H1 (cell line): ENCODE measurements around the gene GRHL3. TPM values are rescaled to one million over a fixed set of nuclear protein-coding genes. Genes with fewer than 3 reads are reported as not detected.

Source experiments
- CTCF ChIA-PET: fragments of 300-600 bp; sonication (Branson Sonifier 250); formaldehyde crosslinking; loops from one replicate; lab custom pipeline; 2021; ENCODE audit not compliant: partially characterized antibody; lab: Charles Lee
- POLR2A ChIA-PET: fragments of 300-600 bp; sonication (Branson Sonifier 250); formaldehyde crosslinking; loops from one replicate; lab custom pipeline; 2021; ENCODE audit warnings: inconsistent platforms; ENCODE audit not compliant: partially characterized antibody; lab: Charles Lee
- DNase-seq, 2 experiments: peaks; one replicate each; pipeline versions ENCODE4 v3.0.0 to v3.0.0-alpha.2; 2010 to 2022; ENCODE audit warnings: low spot score in 2 of 2, low read depth in 1 of 2, mixed read lengths in 1 of 2
- FAIRE-seq: peaks from 2 replicates; lab custom pipeline; 2011; peaks lifted over from hg19 to GRCh38; lab: Jason Lieb, UNC
- H2AFZ ChIP-seq: 2 replicates; pipeline ENCODE4 v1.8.1; 2012; ENCODE audit warnings: low read length, inconsistent platforms
- H2AK5ac ChIP-seq: 2 replicates; pipeline ENCODE4 v1.6.1; 2013; ENCODE audit warnings: low read depth, low read length
- H2BK120ac ChIP-seq: replicated peaks from 2 replicates; pipeline ENCODE3; 2013; ENCODE audit warnings: low read depth, low read length, inconsistent platforms
- H2BK12ac ChIP-seq: 2 replicates; pipeline ENCODE4 v1.6.1; 2013; ENCODE audit warnings: low read depth, low read length
- H2BK15ac ChIP-seq: 2 replicates; pipeline ENCODE4 v1.6.1; 2013; ENCODE audit warnings: low read length
- H2BK20ac ChIP-seq: 2 replicates; pipeline ENCODE4 v1.6.1; 2013; ENCODE audit warnings: low read length
- H2BK5ac ChIP-seq: 2 replicates; pipeline ENCODE4 v1.6.1; 2013; ENCODE audit warnings: low read depth, low read length
- H3K14ac ChIP-seq: 2 replicates; pipeline ENCODE4 v1.6.1; 2013; ENCODE audit warnings: inconsistent platforms; ENCODE audit not compliant: insufficient read length
- H3K18ac ChIP-seq: 2 replicates; pipeline ENCODE4 v1.6.1; 2013; ENCODE audit warnings: low read length; ENCODE audit errors: extremely low read depth
- H3K23ac ChIP-seq: 2 replicates; pipeline ENCODE4 v1.6.1; 2013; ENCODE audit warnings: inconsistent platforms; ENCODE audit not compliant: insufficient read length
- H3K23me2 ChIP-seq: 2 replicates; pipeline ENCODE4 v1.6.1; 2013; ENCODE audit warnings: low read depth, low read length
- H3K27ac ChIP-seq: 2 replicates; pipeline ENCODE4 v1.6.1; 2011; ENCODE audit warnings: low read depth, low read length, inconsistent platforms
- H3K27me3 ChIP-seq, 4 experiments: replicated peaks in 1 of 4; 1 replicate in 1 of 4; 2 replicates in 3 of 4; pipeline versions ENCODE4 v1.6.1 to v1.8.1; 2011 to 2013; ENCODE audit warnings: low read length in 3 of 4, mild to moderate bottlenecking in 3 of 4, inconsistent platforms in 2 of 4, mixed read lengths in 2 of 4, moderate library complexity in 1 of 4; ENCODE audit not compliant: control insufficient read depth in 3 of 4, insufficient read depth in 3 of 4; ENCODE audit errors: extremely low read depth in 1 of 4
- H3K36me3 ChIP-seq, 4 experiments: 2 replicates each; pipeline versions ENCODE4 v1.6.1 to v1.8.1; 2011 to 2013; ENCODE audit warnings: mild to moderate bottlenecking in 4 of 4, low read length in 3 of 4, moderate library complexity in 2 of 4, control low read depth in 1 of 4, inconsistent platforms in 1 of 4; ENCODE audit not compliant: insufficient read depth in 4 of 4, control insufficient read depth in 2 of 4
- H3K4ac ChIP-seq: replicated peaks from 2 replicates; pipeline ENCODE3; 2013; ENCODE audit warnings: low read length, low read depth, mixed read lengths, inconsistent platforms; ENCODE audit not compliant: insufficient read length
- H3K4me1 ChIP-seq, 4 experiments: replicated peaks in 1 of 4; 1 replicate in 1 of 4; 2 replicates in 3 of 4; pipeline versions ENCODE4 v1.6.1 to v1.8.1; 2011 to 2013; ENCODE audit warnings: low read length in 3 of 4, inconsistent platforms in 2 of 4, mixed read lengths in 1 of 4; ENCODE audit not compliant: insufficient read depth in 4 of 4, control insufficient read depth in 3 of 4
- H3K4me2 ChIP-seq, 2 experiments: 2 replicates each; pipeline versions ENCODE4 v1.6.1 to v1.8.1; 2011 to 2013; ENCODE audit warnings: low read depth in 2 of 2, low read length in 2 of 2, control low read depth in 1 of 2, inconsistent platforms in 1 of 2, mild to moderate bottlenecking in 1 of 2; ENCODE audit not compliant: insufficient read depth in 1 of 2
- H3K4me3 ChIP-seq, 4 experiments: fragments of 200-600, 300-600 bp in 1 of 4; sonication (generic), shearing (Covaris generic), sonication (Bioruptor Twin) in 1 of 4; 2 replicates each; pipeline versions ENCODE4 v1.5.1 to v1.8.1; 2011 to 2016; ENCODE audit warnings: low read length in 4 of 4, low read depth in 3 of 4, control low read depth in 2 of 4, inconsistent platforms in 2 of 4, mild to moderate bottlenecking in 2 of 4, mixed read lengths in 1 of 4, moderate library complexity in 1 of 4; ENCODE audit not compliant: insufficient read depth in 2 of 4; ENCODE audit errors: extremely low read depth in 1 of 4
- H3K56ac ChIP-seq: replicated peaks from 2 replicates; pipeline ENCODE3; 2013; ENCODE audit warnings: low read depth, mild to moderate bottlenecking, mixed read lengths, low read length, inconsistent platforms; ENCODE audit not compliant: insufficient read length
- H3K79me1 ChIP-seq: 2 replicates; pipeline ENCODE4 v1.6.1; 2013; ENCODE audit warnings: low read depth, low read length, control low read depth
- H3K79me2 ChIP-seq, 2 experiments: 2 replicates each; pipeline versions ENCODE4 v1.6.1 to v1.8.1; 2012 to 2013; ENCODE audit warnings: low read length in 2 of 2, mild to moderate bottlenecking in 2 of 2, inconsistent platforms in 1 of 2; ENCODE audit not compliant: insufficient read depth in 2 of 2, control insufficient read depth in 1 of 2
- H3K9ac ChIP-seq, 4 experiments: replicated peaks in 1 of 4; 1 replicate in 1 of 4; 2 replicates in 3 of 4; pipeline versions ENCODE4 v1.6.1 to v1.8.1; 2011 to 2013; ENCODE audit warnings: low read depth in 3 of 4, low read length in 3 of 4, control low read depth in 2 of 4, mild to moderate bottlenecking in 2 of 4, moderate library complexity in 2 of 4, inconsistent platforms in 1 of 4; ENCODE audit errors: extremely low read depth in 1 of 4
- H3K9me3 ChIP-seq, 2 experiments: 2 replicates each; pipeline versions ENCODE4 v1.6.1 to v1.8.1; 2012 to 2013; ENCODE audit warnings: mild to moderate bottlenecking in 2 of 2, moderate library complexity in 2 of 2, control low read depth in 1 of 2, inconsistent platforms in 1 of 2, low read depth in 1 of 2, low read length in 1 of 2, mixed read lengths in 1 of 2; ENCODE audit not compliant: insufficient read depth in 2 of 2
- H4K20me1 ChIP-seq, 2 experiments: replicated peaks in 1 of 2; 2 replicates each; pipeline versions ENCODE3 to v1.8.1; 2011 to 2013; ENCODE audit warnings: inconsistent platforms in 2 of 2, low read length in 2 of 2, mild to moderate bottlenecking in 1 of 2; ENCODE audit not compliant: insufficient read depth in 2 of 2, control insufficient read depth in 1 of 2
- H4K5ac ChIP-seq: 2 replicates; pipeline ENCODE4 v1.6.1; 2013; ENCODE audit warnings: low read length, low read depth, mixed read lengths, inconsistent platforms; ENCODE audit not compliant: insufficient read length
- H4K8ac ChIP-seq: 2 replicates; pipeline ENCODE4 v1.8.0; 2013; ENCODE audit warnings: mild to moderate bottlenecking, moderate library complexity, low read length, inconsistent platforms; ENCODE audit not compliant: insufficient read depth; ENCODE audit errors: extremely low read depth
- H4K91ac ChIP-seq: replicated peaks from 2 replicates; pipeline ENCODE3; 2013; ENCODE audit warnings: low read length, mixed read lengths, inconsistent platforms; ENCODE audit not compliant: insufficient read length
- ASH2L ChIP-seq: fragments of 200-600, 300-600 bp; sonication (generic); IDR thresholded peaks from one replicate; pipeline ENCODE4 v1.7.1; 2017; ENCODE audit warnings: low read length
- BCL11A ChIP-seq, 2 experiments: IDR thresholded peaks; one replicate each; pipeline ENCODE4 v1.6.1; 2011; ENCODE audit warnings: low read depth in 2 of 2, low read length in 2 of 2, mild to moderate bottlenecking in 2 of 2
- CEBPB ChIP-seq: IDR thresholded peaks from 2 replicates; pipeline ENCODE4 v1.6.1; 2012; ENCODE audit warnings: low read depth, low read length
- JUN ChIP-seq: IDR thresholded peaks from 2 replicates; pipeline ENCODE4 v1.6.1; 2011; ENCODE audit warnings: low read depth, mild to moderate bottlenecking, improper control_type of control experiment, low read length
- RBBP5 ChIP-seq: IDR thresholded peaks from 2 replicates; pipeline ENCODE4 v1.7.1; 2012; ENCODE audit warnings: low read depth, mild to moderate bottlenecking, inconsistent platforms, low read length, moderate library complexity, borderline replicate concordance
- SP2 ChIP-seq: IDR thresholded peaks from 2 replicates; pipeline ENCODE4 v1.6.1; 2012; ENCODE audit warnings: mild to moderate bottlenecking, low read length, inconsistent platforms
- SRF ChIP-seq: IDR thresholded peaks from 2 replicates; pipeline ENCODE4 v1.6.1; 2011; ENCODE audit warnings: mild to moderate bottlenecking, low read depth, low read length, moderate library complexity
- SUZ12 ChIP-seq: fragments of 200-600 bp; sonication (generic); IDR thresholded peaks from 2 replicates; pipeline ENCODE4 v1.6.1; 2012; ENCODE audit warnings: mild to moderate bottlenecking, inconsistent platforms, low read length, moderate library complexity, mixed read lengths
- ZNF274 ChIP-seq: IDR thresholded peaks from 2 replicates; pipeline ENCODE4 v1.7.0; 2012; ENCODE audit warnings: low read length, borderline replicate concordance; ENCODE audit errors: extremely low read depth
- WGBS, 2 experiments: shearing (Covaris generic) in 1 of 2; methylation state at CpG; one replicate each; pipeline versions ENCODE4 v1.1.6 to v1.1.7; 2013 to 2015; ENCODE audit warnings: low lambda C conversion rate in 2 of 2, mixed read lengths in 2 of 2, inconsistent platforms in 1 of 2, low coverage in 1 of 2, missing lambda C conversion rate in 1 of 2; ENCODE audit not compliant: insufficient replicate concordance in 2 of 2, insufficient coverage in 1 of 2, insufficient read length in 1 of 2; ENCODE audit errors: extremely low coverage in 1 of 2, missing lambda C conversion rate in 1 of 2; 5-methylcytosine and 5-hydroxymethylcytosine counted together
- polyA plus RNA-seq, 7 experiments: library from polyadenylated mRNA; depleted of rRNA in 3 of 7; stranded (reverse) in 5 of 7; unstranded in 2 of 7; fragments of >200 nt in 5 of 7; fragments of 200-250 nt in 2 of 7; gene quantifications; 1 replicate in 5 of 7; 2 replicates in 1 of 7; 4 replicates in 1 of 7; pipeline versions ENCODE4 v1.2.1 to v1.2.3, GENCODE V29; 2011 to 2013; ENCODE audit warnings: missing spikeins in 2 of 7, mixed read lengths in 2 of 7
- total RNA-seq: library from RNA; stranded (reverse); fragmentation: NEBNext Ultra II Directional; extraction: Animal tissue kit (Norgen Biotek cat#: 25700); gene quantifications from 2 replicates; pipeline ENCODE4 v1.2.1, GENCODE V29; 2021

GRHL3 gene
- total and polyA plus RNA-seq, 2 of the 8 experiments (the other 6 are each of a cell fraction or from before 2014, with no cell fraction given) = 0.80 to 1.8 TPM

DNA sequence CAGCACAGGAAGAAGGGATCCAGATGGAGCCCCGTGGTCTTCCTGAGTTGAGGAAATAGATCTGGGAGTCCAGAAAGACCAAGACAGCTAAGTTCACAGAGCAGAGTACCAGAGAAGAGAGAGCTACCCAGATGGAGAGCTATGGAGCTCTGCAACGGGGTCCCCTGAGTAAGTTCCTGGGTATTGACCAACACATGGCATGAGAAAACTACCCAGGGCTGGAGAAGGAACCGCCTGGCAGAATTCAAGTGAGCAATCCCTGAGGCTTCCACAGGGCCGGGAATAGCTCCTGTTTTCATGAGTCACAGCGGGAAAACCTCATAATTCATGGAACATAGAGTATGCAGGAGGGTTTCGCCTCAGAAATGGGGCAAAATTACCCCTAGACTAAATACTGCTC lies 74.7 kb downstream of the GRHL3 start:
- no peaks in the 10 kb centered on the region for H3K23me2 ChIP-seq
- DNase-seq (peak in 1 of 2 experiments; percentile 41), FAIRE-seq (no peak)
- WGBS, 2 experiments = 85% methylated on average over 6 of the region's 6 CpGs; no CpG with 5 or more reads in 1 of the 2 experiments
- H4K20me1 ChIP-seq = no peaks in the 10 kb centered on the region
- no peak overlapping the region for H2BK20ac ChIP-seq
- H4K8ac ChIP-seq = no peak overlapping the region
- H2BK120ac ChIP-seq = no peak overlapping the region
- H3K9me3 ChIP-seq = no peaks in the 10 kb centered on the region
- H2AK5ac ChIP-seq = no peak overlapping the region
- no peak overlapping the region for H2BK5ac ChIP-seq
- H2BK15ac ChIP-seq = no peak overlapping the region
- H3K79me2 ChIP-seq = no peaks in the 10 kb centered on the region
- no peak overlapping the region for H3K9ac ChIP-seq
- no peak overlapping the region for H3K4me2 ChIP-seq
- ChIA-PET POLR2A (interaction anchor here (0.7 to 1.5 kb wide), 3 partner anchors 16 to 195 kb away, joined by 3 to 4 read pairs (median 3); no protein-coding TSS in a partner anchor), CTCF (interaction anchor here (0.7 to 8.4 kb wide), 20 partner anchors 8 to 310 kb away, joined by 3 to 465 read pairs (median 9); partner anchors contain the start of genes IFNLR1, NIPAL3 and STPG1)
- H3K27me3 ChIP-seq = no peaks in the 10 kb centered on the region
- no peak overlapping the region for H4K5ac ChIP-seq
- H4K91ac ChIP-seq = no peak overlapping the region
- H3K79me1 ChIP-seq = no peaks in the 10 kb centered on the region
- H2AFZ ChIP-seq = no peak overlapping the region
- H3K36me3 ChIP-seq = no peaks in the 10 kb centered on the region; a peak in 1 of 8 replicates
- no peak overlapping the region for H3K4ac ChIP-seq
- no peak overlapping the region for H3K18ac ChIP-seq
- H3K27ac ChIP-seq = no peak overlapping the region
- H3K4me1 ChIP-seq = peaks cover 0 to 2% (median 0%) of the 10 kb centered on the region in 4 experiments; a peak in 4 of 7 replicates
- no peak overlapping the region for H3K23ac ChIP-seq
- no peak overlapping the region for H2BK12ac ChIP-seq
- no peak overlapping the region for H3K14ac ChIP-seq
- H3K4me3 ChIP-seq = no peak overlapping the region
- H3K56ac ChIP-seq = no peak overlapping the region
- no peak for TF ChIP-seq ZNF274
- no peak for TF ChIP-seq SUZ12
- no peak for TF ChIP-seq BCL11A (IDR thresholded peaks at IDR 0.05; ENCODE audit: low read depth in 2 of 2, low read length in 2 of 2)
- no peak for TF ChIP-seq SRF
- TF ChIP-seq ASH2L = no peak
- no peak for TF ChIP-seq CEBPB
- TF ChIP-seq SP2 = no peak
- no peak for TF ChIP-seq RBBP5
- no peak for TF ChIP-seq JUN
